SK-N-SH (cell line): Measurements from ENCODE around the gene TEK.

ENCODE experiments used
- CTCF ChIP-seq: fragments of 200-600 bp; sonication (generic); IDR thresholded peaks from 2 replicates; pipeline ENCODE4 v1.6.1; 2017; ENCODE audit warnings: antibody characterized with exemption, mild to moderate bottlenecking, moderate library complexity
- EP300 ChIP-seq, 2 experiments: IDR thresholded peaks; 2 replicates each; pipeline versions ENCODE4 v1.4.0 to v1.6.1; 2012; ENCODE audit warnings: borderline replicate concordance in 1 of 2, low read depth in 1 of 2, low read length in 1 of 2
- REST ChIP-seq: IDR thresholded peaks from 2 replicates; pipeline ENCODE4 v1.6.1; 2012; ENCODE audit warnings: mild to moderate bottlenecking, low read depth, low read length, moderate library complexity
- SMC3 ChIP-seq: IDR thresholded peaks from 2 replicates; pipeline ENCODE4 v1.6.1; 2012; ENCODE audit warnings: low read depth, low read length, improper control_type of control experiment

- no peak for TF ChIP-seq SMC3
- no peak for TF ChIP-seq REST
- TF ChIP-seq CTCF, result no peak
- TF ChIP-seq EP300 (IDR thresholded peaks at IDR 0.05; ENCODE audit: borderline replicate concordance in 1 of 2, low read depth in 1 of 2, low read length in 1 of 2), result no peak
Measured at GRCh38 chr9:27157736-27158135, 48.7 kb downstream of the TEK start.
